GM12801 (cell line): ENCODE data around the gene GALNTL6.

Experiments used
- TF ChIP-seq, protein P1 (sequence below): IDR thresholded peaks from one replicate; pipeline ENCODE4 v1.5.1; 2011; ENCODE audit warnings: control low read depth; ENCODE audit not compliant: insufficient read length; ENCODE audit errors: extremely low read depth

The GALNTL6 gene

GRCh38 chr4:172881645-172882044, 1068.4 kb downstream of the GALNTL6 start:
- TF ChIP-seq, protein P1, sequence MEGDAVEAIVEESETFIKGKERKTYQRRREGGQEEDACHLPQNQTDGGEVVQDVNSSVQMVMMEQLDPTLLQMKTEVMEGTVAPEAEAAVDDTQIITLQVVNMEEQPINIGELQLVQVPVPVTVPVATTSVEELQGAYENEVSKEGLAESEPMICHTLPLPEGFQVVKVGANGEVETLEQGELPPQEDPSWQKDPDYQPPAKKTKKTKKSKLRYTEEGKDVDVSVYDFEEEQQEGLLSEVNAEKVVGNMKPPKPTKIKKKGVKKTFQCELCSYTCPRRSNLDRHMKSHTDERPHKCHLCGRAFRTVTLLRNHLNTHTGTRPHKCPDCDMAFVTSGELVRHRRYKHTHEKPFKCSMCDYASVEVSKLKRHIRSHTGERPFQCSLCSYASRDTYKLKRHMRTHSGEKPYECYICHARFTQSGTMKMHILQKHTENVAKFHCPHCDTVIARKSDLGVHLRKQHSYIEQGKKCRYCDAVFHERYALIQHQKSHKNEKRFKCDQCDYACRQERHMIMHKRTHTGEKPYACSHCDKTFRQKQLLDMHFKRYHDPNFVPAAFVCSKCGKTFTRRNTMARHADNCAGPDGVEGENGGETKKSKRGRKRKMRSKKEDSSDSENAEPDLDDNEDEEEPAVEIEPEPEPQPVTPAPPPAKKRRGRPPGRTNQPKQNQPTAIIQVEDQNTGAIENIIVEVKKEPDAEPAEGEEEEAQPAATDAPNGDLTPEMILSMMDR, result no peak

GRCh38 chr4:172887959-172888358, 1074.8 kb downstream of the GALNTL6 start:
- TF ChIP-seq, protein P1, result no peak

- TF ChIP-seq, protein P1, result no peak
Measured at GRCh38 chr4:172892300-172892699, 1079.1 kb downstream of the GALNTL6 start.

DNA sequence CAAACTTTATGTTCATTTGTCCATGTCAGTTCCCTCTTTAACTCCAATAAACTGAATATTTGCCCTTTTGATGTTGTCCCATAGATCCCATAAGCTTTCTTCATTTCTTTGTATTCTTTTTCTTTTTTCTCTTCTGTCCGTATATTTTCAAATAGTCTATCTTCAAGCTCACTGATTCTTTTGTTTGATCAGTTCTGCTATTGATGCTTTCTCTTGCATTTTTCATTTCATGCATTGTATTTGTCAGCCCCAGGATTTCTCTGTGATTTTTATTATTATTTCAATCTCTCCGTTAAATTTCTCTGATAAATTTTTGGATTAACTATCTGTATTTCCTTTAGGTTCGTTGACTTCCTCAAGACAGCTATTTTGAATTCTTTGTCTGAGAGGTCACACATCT, 1082.5 kb downstream of the GALNTL6 start:
- TF ChIP-seq, protein P1, result no peak

GRCh38 chr4:172897046-172897445, 1083.8 kb downstream of the GALNTL6 start:
- TF ChIP-seq, protein P1, result no peak

GRCh38 chr4:172898715-172899114, 1085.5 kb downstream of the GALNTL6 start:
- TF ChIP-seq, protein P1, result no peak

- TF ChIP-seq, protein P1, result no peak
Measured at GRCh38 chr4:172899861-172900260, 1086.7 kb downstream of the GALNTL6 start.

DNA sequence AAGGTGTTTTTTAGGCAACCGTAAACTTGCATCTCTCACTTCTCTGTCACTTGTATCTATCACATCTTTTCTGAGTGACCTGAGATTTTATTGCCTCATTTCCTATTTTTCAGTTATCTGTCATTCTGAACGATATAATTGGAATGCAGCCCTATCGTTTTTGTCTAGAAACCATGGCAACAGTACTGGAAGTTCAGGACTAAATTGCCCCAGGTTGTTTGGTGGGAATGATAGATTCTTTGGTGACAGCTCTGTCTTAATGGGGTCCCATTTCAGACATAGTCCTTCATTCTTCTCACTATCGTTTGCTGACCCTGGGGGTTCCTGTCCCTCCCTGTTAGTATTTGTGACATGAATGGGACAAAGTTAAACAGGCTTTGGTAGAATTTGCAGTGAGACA, 1087.7 kb downstream of the GALNTL6 start:
- TF ChIP-seq, protein P1, result no peak
